Loucy (cell line): ENCODE data around the gene CHERP.

Source experiments
- H2AFZ ChIP-seq: fragments of 200-600 bp; sonication (generic); 2 replicates; pipeline ENCODE4 v1.6.0; 2016; ENCODE audit warnings: antibody characterized with exemption, mild to moderate bottlenecking, low read length, moderate library complexity
- H3F3A ChIP-seq: fragments of 200-600 bp; 2 replicates; pipeline ENCODE4 v1.6.0; 2016; ENCODE audit warnings: antibody characterized with exemption, low read depth, mild to moderate bottlenecking
- H3K27me3 ChIP-seq: fragments of 200-600 bp; sonication (generic); 2 replicates; pipeline ENCODE4 v1.6.1; 2014; ENCODE audit warnings: low read length, mild to moderate bottlenecking; ENCODE audit not compliant: insufficient read depth, poor library complexity, severe bottlenecking
- H3K36me3 ChIP-seq: fragments of 200-600 bp; sonication (generic); 2 replicates; pipeline ENCODE4 v1.6.1; 2016; ENCODE audit warnings: low read length; ENCODE audit not compliant: insufficient read depth
- H3K4me1 ChIP-seq: fragments of 200-600 bp; sonication (generic); 2 replicates; pipeline ENCODE4 v1.5.1; 2014; ENCODE audit warnings: low read length, mild to moderate bottlenecking; ENCODE audit not compliant: insufficient read depth, poor library complexity, severe bottlenecking
- H3K4me2 ChIP-seq: fragments of 200-600 bp; sonication (generic); 2 replicates; pipeline ENCODE4 v1.6.0; 2014; ENCODE audit warnings: antibody characterized with exemption, low read length, low read depth, mild to moderate bottlenecking; ENCODE audit not compliant: poor library complexity, severe bottlenecking
- H3K4me3 ChIP-seq: fragments of 200-600 bp; sonication (generic); 2 replicates; pipeline ENCODE4 v1.5.1; 2014; ENCODE audit warnings: low read length, mild to moderate bottlenecking, mixed read lengths; ENCODE audit not compliant: poor library complexity, severe bottlenecking
- H3K79me2 ChIP-seq: fragments of 200-600 bp; sonication (generic); 2 replicates; pipeline ENCODE4 v1.6.1; 2014; ENCODE audit warnings: low read length; ENCODE audit not compliant: insufficient read depth
- H3K9ac ChIP-seq: fragments of 200-600 bp; sonication (generic); 2 replicates; pipeline ENCODE4 v1.6.0; 2014; ENCODE audit warnings: mild to moderate bottlenecking, low read depth, low read length, moderate library complexity; ENCODE audit not compliant: poor library complexity, severe bottlenecking
- H3K9me2 ChIP-seq: fragments of 200-600 bp; sonication (generic); replicated peaks from 2 replicates; pipeline ENCODE4 v1.6.1; 2016; ENCODE audit warnings: low read depth, low read length, mixed read lengths
- H3K9me3 ChIP-seq: fragments of 200-600 bp; sonication (generic); 2 replicates; pipeline ENCODE4 v1.6.1; 2014; ENCODE audit warnings: mild to moderate bottlenecking, antibody characterized with exemption, low read length, low read depth; ENCODE audit not compliant: insufficient read depth
- H4K20me1 ChIP-seq: fragments of 200-600 bp; sonication (generic); 2 replicates; pipeline ENCODE4 v1.6.0; 2014; ENCODE audit warnings: antibody characterized with exemption, low read length, mild to moderate bottlenecking; ENCODE audit not compliant: insufficient read depth, poor library complexity, severe bottlenecking
- EZH2phosphoT487 ChIP-seq: fragments of 200-600 bp; IDR thresholded peaks from 2 replicates; pipeline ENCODE4 v1.6.1; 2018; ENCODE audit warnings: antibody characterized with exemption, mild to moderate bottlenecking, moderate library complexity, borderline replicate concordance
- TF ChIP-seq, protein P1 (sequence below): fragments of 200-600 bp; sonication (generic); conservative IDR thresholded peaks from 2 replicates; pipeline ENCODE4 v1.5.1; 2014; ENCODE audit warnings: mild to moderate bottlenecking, antibody characterized with exemption, low read length

Gene CHERP

DNA sequence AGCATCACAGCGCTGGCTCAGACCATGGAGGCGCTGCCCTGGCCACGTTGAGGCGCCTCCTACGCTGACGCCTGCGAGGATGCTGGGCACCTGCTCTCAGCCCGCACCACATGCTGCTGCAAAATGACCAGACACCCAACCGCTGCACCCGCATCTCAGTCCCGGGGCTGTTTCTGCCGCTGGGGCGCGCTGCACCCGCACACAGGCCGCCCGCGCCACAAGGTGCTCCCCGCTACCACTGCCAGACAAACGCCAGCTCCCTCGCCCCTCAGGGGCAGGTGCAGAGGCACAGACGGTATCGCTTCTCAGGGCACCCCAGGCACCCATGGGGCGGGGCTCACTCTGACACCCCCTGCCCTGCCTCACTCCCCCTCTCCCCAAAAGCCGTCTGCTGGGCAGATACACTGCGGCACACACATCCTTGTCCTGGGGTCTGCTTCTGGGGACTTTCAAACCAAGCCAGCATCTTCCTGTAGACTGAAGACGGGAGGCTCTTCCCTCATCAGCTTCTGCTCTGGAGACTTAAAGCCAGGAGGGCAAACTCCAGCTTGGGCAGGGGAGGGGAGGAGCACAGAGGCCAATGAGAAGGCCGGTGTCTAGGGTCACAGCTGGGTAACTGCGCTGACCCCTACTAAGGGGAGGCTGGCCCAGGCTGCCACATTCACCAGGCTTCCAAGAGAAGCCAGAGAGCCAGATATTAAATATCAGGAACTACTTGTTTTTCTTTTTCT is 16.3 kb downstream of the CHERP start:
- TF ChIP-seq, protein P1, sequence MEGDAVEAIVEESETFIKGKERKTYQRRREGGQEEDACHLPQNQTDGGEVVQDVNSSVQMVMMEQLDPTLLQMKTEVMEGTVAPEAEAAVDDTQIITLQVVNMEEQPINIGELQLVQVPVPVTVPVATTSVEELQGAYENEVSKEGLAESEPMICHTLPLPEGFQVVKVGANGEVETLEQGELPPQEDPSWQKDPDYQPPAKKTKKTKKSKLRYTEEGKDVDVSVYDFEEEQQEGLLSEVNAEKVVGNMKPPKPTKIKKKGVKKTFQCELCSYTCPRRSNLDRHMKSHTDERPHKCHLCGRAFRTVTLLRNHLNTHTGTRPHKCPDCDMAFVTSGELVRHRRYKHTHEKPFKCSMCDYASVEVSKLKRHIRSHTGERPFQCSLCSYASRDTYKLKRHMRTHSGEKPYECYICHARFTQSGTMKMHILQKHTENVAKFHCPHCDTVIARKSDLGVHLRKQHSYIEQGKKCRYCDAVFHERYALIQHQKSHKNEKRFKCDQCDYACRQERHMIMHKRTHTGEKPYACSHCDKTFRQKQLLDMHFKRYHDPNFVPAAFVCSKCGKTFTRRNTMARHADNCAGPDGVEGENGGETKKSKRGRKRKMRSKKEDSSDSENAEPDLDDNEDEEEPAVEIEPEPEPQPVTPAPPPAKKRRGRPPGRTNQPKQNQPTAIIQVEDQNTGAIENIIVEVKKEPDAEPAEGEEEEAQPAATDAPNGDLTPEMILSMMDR: no peak
- TF ChIP-seq EZH2phosphoT487: no peak
- no peaks in the 10 kb centered on the region for H3F3A ChIP-seq
- no peak overlapping the region for H2AFZ ChIP-seq
- H3K79me2 ChIP-seq: no peaks in the 10 kb centered on the region
- no peaks in the 10 kb centered on the region for H3K27me3 ChIP-seq
- H3K4me3 ChIP-seq: no peak overlapping the region
- H3K4me1 ChIP-seq: no peaks in the 10 kb centered on the region
- H4K20me1 ChIP-seq: no peaks in the 10 kb centered on the region
- peaks cover 92% of the 10 kb centered on the region; the same call in 1 of the 2 replicates for H3K36me3 ChIP-seq
- H3K9me2 ChIP-seq: no peaks in the 10 kb centered on the region
- H3K9me3 ChIP-seq: no peaks in the 10 kb centered on the region
- no peak overlapping the region for H3K4me2 ChIP-seq
- no peak overlapping the region for H3K9ac ChIP-seq

DNA sequence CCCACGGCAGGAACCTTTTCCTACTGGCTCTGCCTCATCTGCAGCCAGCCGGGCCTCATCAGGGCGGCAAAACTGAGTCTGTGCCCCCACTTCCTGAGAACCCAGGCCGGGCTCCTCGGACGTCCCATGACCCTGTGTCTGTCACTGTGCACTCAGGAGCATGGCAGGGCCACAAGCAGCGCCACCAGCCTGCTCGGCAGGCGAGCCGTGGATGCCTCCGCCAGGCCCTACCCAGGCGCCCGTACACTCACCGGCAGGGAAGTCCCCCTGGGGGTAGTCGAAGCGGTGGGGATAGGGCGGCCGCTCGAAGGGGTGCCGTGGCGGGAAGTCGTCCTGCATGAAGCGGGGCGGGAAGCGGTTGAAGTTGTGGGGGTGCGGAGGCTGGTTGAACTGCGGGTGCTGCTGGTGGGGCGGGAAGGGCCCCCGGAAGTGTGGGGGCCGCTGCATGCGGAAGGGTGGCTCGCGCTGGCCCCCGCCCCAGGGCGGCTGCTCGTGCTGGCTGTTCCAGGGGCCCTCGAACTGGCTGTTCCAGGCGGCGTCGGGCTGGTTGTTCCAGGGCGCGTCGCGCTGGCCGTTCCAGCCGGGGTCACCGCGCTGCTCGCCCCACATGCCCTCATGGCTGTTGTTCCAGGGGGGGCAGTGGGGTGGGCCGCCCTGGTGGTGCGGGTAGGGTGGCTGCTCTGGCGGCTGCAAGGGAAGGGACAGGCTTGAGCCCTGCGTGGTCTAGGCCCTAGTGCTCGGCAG is 17.1 kb downstream of the CHERP start:
- no peaks in the 10 kb centered on the region for H3K9me2 ChIP-seq
- H3K27me3 ChIP-seq: no peaks in the 10 kb centered on the region
- no peak for TF ChIP-seq EZH2phosphoT487
- TF ChIP-seq, protein P1: no peak
- H2AFZ ChIP-seq: no peak overlapping the region
- no peaks in the 10 kb centered on the region for H3K4me1 ChIP-seq
- peaks cover 92% of the 10 kb centered on the region; the same call in 1 of the 2 replicates for H3K36me3 ChIP-seq
- no peak overlapping the region for H3K4me2 ChIP-seq
- H3K79me2 ChIP-seq: no peaks in the 10 kb centered on the region
- no peak overlapping the region for H3K9ac ChIP-seq
- H3K9me3 ChIP-seq: no peaks in the 10 kb centered on the region
- H3F3A ChIP-seq: no peaks in the 10 kb centered on the region
- no peaks in the 10 kb centered on the region for H4K20me1 ChIP-seq
- no peak overlapping the region for H3K4me3 ChIP-seq

DNA sequence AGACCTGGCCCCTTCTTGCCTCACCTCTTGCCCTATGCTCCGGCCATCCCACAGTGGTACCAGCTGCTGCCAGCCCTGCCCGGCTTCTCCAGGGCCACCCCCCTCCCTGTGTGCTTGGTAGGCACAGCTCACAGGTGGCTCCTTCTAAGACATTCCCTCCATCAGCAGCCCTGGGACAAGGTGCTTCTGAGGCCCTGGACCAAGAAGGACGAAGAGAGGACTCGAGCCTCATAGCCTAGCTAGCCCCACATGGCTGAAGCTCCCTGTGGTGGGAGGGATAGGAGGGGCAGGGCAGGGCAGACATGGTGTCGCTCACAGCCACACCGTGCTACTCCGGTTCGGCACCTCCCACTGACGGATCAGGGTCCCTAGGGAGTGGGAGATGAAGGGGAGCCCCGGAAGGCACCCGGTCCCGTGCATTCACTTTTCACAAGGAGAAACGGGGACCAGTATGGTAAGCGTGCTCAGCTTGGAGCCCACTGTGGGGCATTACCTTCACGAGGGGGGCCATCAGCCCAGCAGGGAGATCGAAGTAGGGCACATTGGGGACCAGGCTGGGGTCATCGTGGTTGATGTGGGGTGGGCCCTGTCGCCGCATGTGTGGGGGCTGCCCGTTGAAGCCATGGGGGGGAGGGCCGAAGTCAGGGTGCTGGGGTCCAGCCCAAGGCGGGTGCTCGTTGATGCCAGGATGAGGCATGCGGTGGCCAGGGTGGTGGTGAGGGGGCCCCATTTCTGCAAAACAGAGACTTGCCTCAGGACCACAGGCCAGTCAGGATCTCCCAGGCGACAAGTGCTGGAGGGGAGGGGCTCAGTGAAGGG is 19.5 kb downstream of the CHERP start:
- peaks cover 94% of the 10 kb centered on the region; the same call in 1 of the 2 replicates for H3K36me3 ChIP-seq

More for the DNA sequence above, 19.5 kb downstream of the CHERP start:
- Histone ChIP-seq H4K20me1 (no peaks in the 10 kb centered on the region), H3K4me1 (no peaks in the 10 kb centered on the region), H3K27me3 (no peaks in the 10 kb centered on the region), H3K9ac (no peak overlapping the region), H3F3A (no peaks in the 10 kb centered on the region), H2AFZ (no peak overlapping the region), H3K4me2 (no peak overlapping the region), H3K9me2 (no peaks in the 10 kb centered on the region), H3K4me3 (no peak overlapping the region), H3K79me2 (no peaks in the 10 kb centered on the region), H3K9me3 (no peaks in the 10 kb centered on the region)
- TF ChIP-seq, protein P1: no peak
- no peak for TF ChIP-seq EZH2phosphoT487
